Stomach (tissue), 9 donors: ENCODE data around the gene PANK1. TPM values are rescaled to one million over a fixed set of nuclear protein-coding genes. Genes with fewer than 3 reads are reported as not detected.

Experiments
- DNase-seq, 2 donors: peaks; one replicate each; pipeline versions ENCODE4 v3.0.0 to v3.0.0-alpha.2; 2013 to 2019
- H3K27ac ChIP-seq, 5 donors: fragments of 200-600 bp in 4 of 5; sonication (generic) in 4 of 5; one replicate each; pipeline ENCODE4 v1.5.1; 2013 to 2019; ENCODE audit warnings: mild to moderate bottlenecking in 1 of 5, moderate library complexity in 1 of 5
- H3K27me3 ChIP-seq, 3 donors: fragments of 200-600 bp; sonication (generic); one replicate each; pipeline ENCODE4 v1.5.1; 2017 to 2019; ENCODE audit warnings: mixed run types in 1 of 3
- H3K36me3 ChIP-seq, 4 donors: fragments of 200-600 bp; sonication (generic); 1 replicate in 3 of 4; 2 replicates in 1 of 4; pipeline ENCODE4 v1.5.1; 2016 to 2019
- H3K4me1 ChIP-seq, 4 donors: fragments of 200-600 bp; sonication (generic); one replicate each; pipeline ENCODE4 v1.5.1; 2016 to 2019
- H3K4me3 ChIP-seq, 4 donors: fragments of 200-600 bp; sonication (generic) in 3 of 4; one replicate each; pipeline ENCODE4 v1.5.1; 2016 to 2019; ENCODE audit warnings: mild to moderate bottlenecking in 1 of 4
- H3K9me3 ChIP-seq, 4 donors: fragments of 200-600 bp; sonication (generic); one replicate each; pipeline ENCODE4 v1.5.1; 2016 to 2019
- EP300 ChIP-seq: sonication (generic); formaldehyde crosslinking; IDR thresholded peaks from one replicate; pipeline ENCODE4 v1.6.1; 2017; ENCODE audit warnings: antibody characterized with exemption
- POLR2A ChIP-seq, 4 donors: fragments of 450-650 bp; IDR thresholded peaks; one replicate each; pipeline ENCODE4 v1.6.1; 2016; ENCODE audit warnings: antibody characterized with exemption in 4 of 4, control low read depth in 2 of 4, mild to moderate bottlenecking in 1 of 4, moderate library complexity in 1 of 4
- POLR2AphosphoS5 ChIP-seq, 3 donors: sonication (generic); formaldehyde crosslinking; IDR thresholded peaks; one replicate each; pipeline ENCODE4 v1.6.1; 2016; ENCODE audit warnings: antibody characterized with exemption in 3 of 3
- WGBS, 5 donors: extraction: QIAGEN DNeasy Blood & Tissue Kit in 3 of 5; methylation state at CpG; one replicate each; pipeline versions ENCODE4 v1.1.5 to v1.1.7; 2013 to 2018; 5-methylcytosine and 5-hydroxymethylcytosine counted together
- intact Hi-C: fragments of 100-400 bp; cut with DNase I; formaldehyde crosslinking; loops from one replicate; pipeline ENCODE4 v1.15.1; 2023; ENCODE audit warnings: low total_unique reads
- polyA plus RNA-seq, 3 donors: library from polyadenylated mRNA; stranded (reverse); fragments of 200-250 nt; gene quantifications; one replicate each; pipeline ENCODE4 v1.2.3, GENCODE V29; 2013
- total RNA-seq, 5 donors: library from RNA; depleted of rRNA; stranded (reverse); fragments of >200 nt; gene quantifications; one replicate each; pipeline versions ENCODE4 v1.1.0 to v1.2.3, GENCODE V29; 2014 to 2016
- TF ChIP-seq, protein P1 (sequence below), 7 experiments: fragments of 450-650 bp in 4 of 7; fragments of 200-600 bp in 3 of 7; sonication (generic) in 3 of 7; IDR thresholded peaks; one replicate each; pipeline ENCODE4 v1.5.1; 2016 to 2019; ENCODE audit warnings: antibody characterized with exemption in 7 of 7, control low read depth in 2 of 7, mild to moderate bottlenecking in 1 of 7
- donor health status: healthy with polysubstance abuse.
- donor health status: Bipolar disorder and iron deficiency.
- donor health status: healthy.

The PANK1 gene
- total and polyA plus RNA-seq, 8 donors = 1.8 to 7.4 (median 4.6) TPM; not detected in 1

DNA sequence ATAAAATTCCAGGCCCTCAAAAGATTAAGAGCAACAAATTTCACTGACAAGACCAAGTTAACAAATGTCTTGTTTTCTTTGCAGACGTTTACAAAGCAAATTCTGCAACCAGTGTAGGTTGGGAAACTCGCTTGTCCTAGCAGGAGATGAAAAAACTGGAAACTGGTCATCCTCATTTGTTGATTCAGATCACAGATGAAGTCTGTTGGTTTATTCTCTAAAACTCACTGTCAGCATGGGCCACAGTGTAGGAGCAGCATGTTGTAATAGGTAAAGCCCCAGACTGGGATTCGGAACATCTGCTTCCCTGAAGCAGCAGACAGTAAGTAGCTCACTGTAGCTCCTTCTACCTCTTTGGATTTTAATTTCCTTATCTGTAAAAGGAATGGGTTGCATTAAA is 31.5 kb downstream of the PANK1 start:
- H3K4me3 ChIP-seq = no peak overlapping the region
- no peaks in the 10 kb centered on the region for H3K4me1 ChIP-seq
- no peaks in the 10 kb centered on the region for H3K27me3 ChIP-seq
- H3K36me3 ChIP-seq = peaks cover 0 to 27% (median 13%) of the 10 kb centered on the region in 4 donors
- 66 to 79% (median 73%) methylated on average over 3 of the region's 3 CpGs for WGBS, 5 donors
- TF ChIP-seq POLR2AphosphoS5 (IDR thresholded peaks at IDR 0.05) (no peak), POLR2A (IDR thresholded peaks at IDR 0.05) (no peak), EP300 (no peak)
- TF ChIP-seq, protein P1, sequence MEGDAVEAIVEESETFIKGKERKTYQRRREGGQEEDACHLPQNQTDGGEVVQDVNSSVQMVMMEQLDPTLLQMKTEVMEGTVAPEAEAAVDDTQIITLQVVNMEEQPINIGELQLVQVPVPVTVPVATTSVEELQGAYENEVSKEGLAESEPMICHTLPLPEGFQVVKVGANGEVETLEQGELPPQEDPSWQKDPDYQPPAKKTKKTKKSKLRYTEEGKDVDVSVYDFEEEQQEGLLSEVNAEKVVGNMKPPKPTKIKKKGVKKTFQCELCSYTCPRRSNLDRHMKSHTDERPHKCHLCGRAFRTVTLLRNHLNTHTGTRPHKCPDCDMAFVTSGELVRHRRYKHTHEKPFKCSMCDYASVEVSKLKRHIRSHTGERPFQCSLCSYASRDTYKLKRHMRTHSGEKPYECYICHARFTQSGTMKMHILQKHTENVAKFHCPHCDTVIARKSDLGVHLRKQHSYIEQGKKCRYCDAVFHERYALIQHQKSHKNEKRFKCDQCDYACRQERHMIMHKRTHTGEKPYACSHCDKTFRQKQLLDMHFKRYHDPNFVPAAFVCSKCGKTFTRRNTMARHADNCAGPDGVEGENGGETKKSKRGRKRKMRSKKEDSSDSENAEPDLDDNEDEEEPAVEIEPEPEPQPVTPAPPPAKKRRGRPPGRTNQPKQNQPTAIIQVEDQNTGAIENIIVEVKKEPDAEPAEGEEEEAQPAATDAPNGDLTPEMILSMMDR (IDR thresholded peaks at IDR 0.05) = no peak
- intact Hi-C loops = no loop called here
- H3K9me3 ChIP-seq = no peaks in the 10 kb centered on the region
- DNase-seq = no peak
- H3K27ac ChIP-seq = no peak overlapping the region

DNA sequence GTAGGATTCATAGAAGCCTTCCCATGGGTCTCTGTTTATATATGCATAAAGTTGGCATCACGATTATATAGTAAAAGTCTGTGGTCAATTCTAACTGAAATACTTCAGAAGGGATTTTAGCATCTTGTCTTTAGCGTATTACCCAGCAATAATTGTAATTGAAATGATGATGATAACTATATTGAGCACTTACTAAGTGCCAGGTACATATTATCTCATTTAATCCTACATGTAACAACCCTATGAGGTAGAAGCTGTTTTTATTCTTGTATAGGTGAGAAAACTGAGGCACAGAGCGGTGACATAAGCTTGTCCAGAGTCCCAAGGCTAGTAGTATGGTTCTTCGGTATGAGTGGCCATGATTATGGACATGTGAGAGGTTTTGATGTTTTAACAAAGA is 33.8 kb downstream of the PANK1 start:
- intact Hi-C loops = no loop called here
- Histone ChIP-seq H3K4me3 (no peak overlapping the region), H3K9me3 (no peaks in the 10 kb centered on the region), H3K4me1 (no peaks in the 10 kb centered on the region), H3K27ac (no peak overlapping the region), H3K27me3 (no peaks in the 10 kb centered on the region), H3K36me3 (peaks cover 0 to 31% (median 13%) of the 10 kb centered on the region in 4 donors)
- 96 to 99% (median 98%) methylated on average over 4 of the region's 4 CpGs for WGBS, 5 donors
- no peak for TF ChIP-seq EP300
- TF ChIP-seq, protein P1 (IDR thresholded peaks at IDR 0.05) = no peak
- TF ChIP-seq POLR2AphosphoS5 (IDR thresholded peaks at IDR 0.05) = no peak
- no peak for TF ChIP-seq POLR2A (IDR thresholded peaks at IDR 0.05)
- DNase-seq = no peak

DNA sequence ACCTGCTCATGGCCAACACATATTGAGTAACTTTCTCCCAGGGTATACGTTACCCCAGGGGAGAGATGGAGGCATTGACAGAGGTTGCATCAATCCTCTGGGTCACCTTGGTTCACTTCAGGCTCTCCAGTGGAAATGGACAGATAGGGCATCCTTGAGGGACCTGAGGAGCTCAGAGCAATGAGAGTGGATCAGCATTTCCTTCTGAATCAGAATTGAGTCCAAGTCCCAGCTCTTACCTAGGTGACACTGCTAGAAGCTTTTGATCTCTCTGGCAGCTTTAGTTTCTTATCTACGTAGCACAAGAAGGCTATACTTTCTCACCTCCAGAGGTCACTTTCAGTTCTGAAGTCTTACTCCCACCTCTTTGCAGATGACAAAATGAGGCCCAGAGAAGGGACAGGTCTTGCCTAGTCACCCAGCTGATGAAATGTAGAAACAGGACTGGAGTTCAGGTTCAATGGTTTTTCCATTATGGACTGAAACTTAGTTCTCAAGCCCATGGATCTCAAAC is 35.2 kb downstream of the PANK1 start:
- TF ChIP-seq EP300 (no peak), POLR2AphosphoS5 (IDR thresholded peaks at IDR 0.05) (no peak)
- TF ChIP-seq, protein P1 (IDR thresholded peaks at IDR 0.05) = no peak
- intact Hi-C loops = no loop called here
- no peaks in the 10 kb centered on the region for H3K4me1 ChIP-seq
- peaks cover 0 to 31% (median 13%) of the 10 kb centered on the region in 4 donors for H3K36me3 ChIP-seq
- no peak overlapping the region for H3K27ac ChIP-seq
- no peaks in the 10 kb centered on the region for H3K9me3 ChIP-seq
- DNase-seq = no peak
- H3K4me3 ChIP-seq = no peak overlapping the region
- no peaks in the 10 kb centered on the region for H3K27me3 ChIP-seq
- whole genome bisulfite sequencing, 5 donors = 0 to 90% (median 48%) methylated on average over 2 of the region's 2 CpGs

DNA sequence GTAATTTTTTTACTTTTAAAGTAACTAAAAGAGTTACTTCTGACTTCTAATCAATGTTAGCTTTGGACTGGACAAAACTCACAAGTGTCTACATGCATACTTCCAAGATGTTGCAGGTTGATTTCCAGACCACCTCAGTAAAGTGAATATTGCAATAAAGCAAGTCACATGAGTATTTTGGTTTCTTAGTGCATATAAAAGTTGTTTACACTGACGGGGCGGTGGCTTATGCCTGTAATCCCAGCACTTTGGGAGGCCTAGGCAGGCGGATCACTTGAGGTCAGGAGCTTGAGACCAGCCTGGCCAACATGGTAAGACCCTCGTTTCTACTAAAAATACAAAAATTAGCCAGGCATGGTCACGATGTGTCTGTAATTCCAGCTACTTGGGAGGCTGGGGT is 40.8 kb downstream of the PANK1 start:
- intact Hi-C loops = no loop called here
- WGBS, 5 donors = 83 to 87% (median 83%) methylated on average over 5 of the region's 5 CpGs
- no peak overlapping the region for H3K27ac ChIP-seq
- no peaks in the 10 kb centered on the region for H3K9me3 ChIP-seq
- TF ChIP-seq POLR2AphosphoS5 (IDR thresholded peaks at IDR 0.05) = no peak
- TF ChIP-seq EP300 = no peak
- no peak for TF ChIP-seq POLR2A (IDR thresholded peaks at IDR 0.05)
- TF ChIP-seq, protein P1 (IDR thresholded peaks at IDR 0.05) = no peak
- peaks cover 0 to 9% (median 3%) of the 10 kb centered on the region in 4 donors for H3K36me3 ChIP-seq
- H3K27me3 ChIP-seq = no peaks in the 10 kb centered on the region
- peaks cover 0 to 22% (median 0%) of the 10 kb centered on the region in 4 donors for H3K4me1 ChIP-seq
- H3K4me3 ChIP-seq = no peak overlapping the region
- no peak for DNase-seq
